ENCODE results near the gene FOXJ3. TPM values are rescaled to one million over a fixed set of nuclear protein-coding genes. Genes with fewer than 3 reads are reported as not detected.

Gene FOXJ3
- polyA plus RNA-seq, 1 of the 3 experiments (the other 2 are of a cell fraction) = 16.0 TPM

- H3K79me2 ChIP-seq (ENCODE audit: insufficient read depth) = peaks cover 86% of the 10 kb centered on the region
- DNase-seq = no peak
- H4K20me1 ChIP-seq (ENCODE audit: insufficient read depth) = peaks cover 15% of the 10 kb centered on the region; the same call in 1 of the 2 replicates
- CTCF ChIA-PET = interaction anchor here (0.8 to 2.1 kb wide), 2 partner anchors 38 to 91 kb away, joined by 3 to 8 read pairs; no protein-coding TSS in a partner anchor
- H3K27ac ChIP-seq (ENCODE audit: low read depth in 2 of 2, low read length in 1 of 2) = no peak overlapping the region
- H3K9me2 ChIP-seq = no peaks in the 10 kb centered on the region
- no peaks in the 10 kb centered on the region for H3K9me3 ChIP-seq
- H3K27me3 ChIP-seq (ENCODE audit: insufficient read depth) = no peaks in the 10 kb centered on the region
- peaks cover 6% of the 10 kb centered on the region for H3F3A ChIP-seq (replicated peaks; ENCODE audit: insufficient read depth)
- H3K4me3 ChIP-seq (ENCODE audit: low read depth in 2 of 2, low read length in 1 of 2) = no peak overlapping the region
- peaks cover 31 to 51% of the 10 kb centered on the region in 2 experiments for H3K36me3 ChIP-seq (replicated peaks in 1 of 2; ENCODE audit: control insufficient read depth in 1 of 2, insufficient read depth in 2 of 2, low read length in 1 of 2)
- TF ChIP-seq, protein P1, sequence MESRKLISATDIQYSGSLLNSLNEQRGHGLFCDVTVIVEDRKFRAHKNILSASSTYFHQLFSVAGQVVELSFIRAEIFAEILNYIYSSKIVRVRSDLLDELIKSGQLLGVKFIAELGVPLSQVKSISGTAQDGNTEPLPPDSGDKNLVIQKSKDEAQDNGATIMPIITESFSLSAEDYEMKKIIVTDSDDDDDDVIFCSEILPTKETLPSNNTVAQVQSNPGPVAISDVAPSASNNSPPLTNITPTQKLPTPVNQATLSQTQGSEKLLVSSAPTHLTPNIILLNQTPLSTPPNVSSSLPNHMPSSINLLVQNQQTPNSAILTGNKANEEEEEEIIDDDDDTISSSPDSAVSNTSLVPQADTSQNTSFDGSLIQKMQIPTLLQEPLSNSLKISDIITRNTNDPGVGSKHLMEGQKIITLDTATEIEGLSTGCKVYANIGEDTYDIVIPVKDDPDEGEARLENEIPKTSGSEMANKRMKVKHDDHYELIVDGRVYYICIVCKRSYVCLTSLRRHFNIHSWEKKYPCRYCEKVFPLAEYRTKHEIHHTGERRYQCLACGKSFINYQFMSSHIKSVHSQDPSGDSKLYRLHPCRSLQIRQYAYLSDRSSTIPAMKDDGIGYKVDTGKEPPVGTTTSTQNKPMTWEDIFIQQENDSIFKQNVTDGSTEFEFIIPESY (IDR thresholded peaks at IDR 0.05; ENCODE audit: borderline replicate concordance, low read depth) = no peak
- TF ChIP-seq TAF1 (IDR thresholded peaks at IDR 0.05; ENCODE audit: borderline replicate concordance, low read depth, low read length) = no peak
- no peak for TF ChIP-seq REST (IDR thresholded peaks at IDR 0.05; ENCODE audit: low read depth, low read length)
- TF ChIP-seq, protein P2, sequence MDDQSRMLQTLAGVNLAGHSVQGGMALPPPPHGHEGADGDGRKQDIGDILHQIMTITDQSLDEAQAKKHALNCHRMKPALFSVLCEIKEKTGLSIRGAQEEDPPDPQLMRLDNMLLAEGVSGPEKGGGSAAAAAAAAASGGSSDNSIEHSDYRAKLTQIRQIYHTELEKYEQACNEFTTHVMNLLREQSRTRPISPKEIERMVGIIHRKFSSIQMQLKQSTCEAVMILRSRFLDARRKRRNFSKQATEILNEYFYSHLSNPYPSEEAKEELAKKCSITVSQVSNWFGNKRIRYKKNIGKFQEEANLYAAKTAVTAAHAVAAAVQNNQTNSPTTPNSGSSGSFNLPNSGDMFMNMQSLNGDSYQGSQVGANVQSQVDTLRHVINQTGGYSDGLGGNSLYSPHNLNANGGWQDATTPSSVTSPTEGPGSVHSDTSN (IDR thresholded peaks at IDR 0.05) = no peak
- TF ChIP-seq TEAD4 (IDR thresholded peaks at IDR 0.05; ENCODE audit: borderline replicate concordance, insufficient read depth) = no peak
- no peak for TF ChIP-seq NFIC (IDR thresholded peaks at IDR 0.05; ENCODE audit: borderline replicate concordance)
- no peak for TF ChIP-seq FOXJ3 (CRISPR knock-in tag; IDR thresholded peaks at IDR 0.05)
- TF ChIP-seq MXI1 (IDR thresholded peaks at IDR 0.05; ENCODE audit: low read depth, low read length) = no peak
- no peak for TF ChIP-seq JUND (IDR thresholded peaks at IDR 0.05)
- TF ChIP-seq, protein P3, sequence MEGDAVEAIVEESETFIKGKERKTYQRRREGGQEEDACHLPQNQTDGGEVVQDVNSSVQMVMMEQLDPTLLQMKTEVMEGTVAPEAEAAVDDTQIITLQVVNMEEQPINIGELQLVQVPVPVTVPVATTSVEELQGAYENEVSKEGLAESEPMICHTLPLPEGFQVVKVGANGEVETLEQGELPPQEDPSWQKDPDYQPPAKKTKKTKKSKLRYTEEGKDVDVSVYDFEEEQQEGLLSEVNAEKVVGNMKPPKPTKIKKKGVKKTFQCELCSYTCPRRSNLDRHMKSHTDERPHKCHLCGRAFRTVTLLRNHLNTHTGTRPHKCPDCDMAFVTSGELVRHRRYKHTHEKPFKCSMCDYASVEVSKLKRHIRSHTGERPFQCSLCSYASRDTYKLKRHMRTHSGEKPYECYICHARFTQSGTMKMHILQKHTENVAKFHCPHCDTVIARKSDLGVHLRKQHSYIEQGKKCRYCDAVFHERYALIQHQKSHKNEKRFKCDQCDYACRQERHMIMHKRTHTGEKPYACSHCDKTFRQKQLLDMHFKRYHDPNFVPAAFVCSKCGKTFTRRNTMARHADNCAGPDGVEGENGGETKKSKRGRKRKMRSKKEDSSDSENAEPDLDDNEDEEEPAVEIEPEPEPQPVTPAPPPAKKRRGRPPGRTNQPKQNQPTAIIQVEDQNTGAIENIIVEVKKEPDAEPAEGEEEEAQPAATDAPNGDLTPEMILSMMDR (IDR thresholded peaks at IDR 0.05) = no peak
- no peak for TF ChIP-seq POLR2AphosphoS5 (IDR thresholded peaks at IDR 0.05; ENCODE audit: low read depth, low read length)
- no peak for TF ChIP-seq EZH2phosphoT487 (IDR thresholded peaks at IDR 0.05; ENCODE audit: borderline replicate concordance, low read depth)
- H3K4me2 ChIP-seq = no peak overlapping the region
- H3K9ac ChIP-seq = no peak overlapping the region
- peaks cover 0 to 3% of the 10 kb centered on the region in 2 experiments; a peak in 2 of 4 replicates for H3K4me1 ChIP-seq (ENCODE audit: control insufficient read depth in 1 of 2, insufficient read depth in 2 of 2, low read depth in 1 of 2, low read length in 1 of 2)
- 82% methylated on average over 4 of the region's 4 CpGs for WGBS (ENCODE audit: low lambda C conversion rate)
- H2AFZ ChIP-seq (ENCODE audit: low read depth) = no peak overlapping the region
- POLR2A ChIA-PET = no interaction called here
Measured at GRCh38 chr1:42264511-42265190, 70.4 kb downstream of the FOXJ3 start.
